ENCODE results near the gene RAPGEF6.

DNA sequence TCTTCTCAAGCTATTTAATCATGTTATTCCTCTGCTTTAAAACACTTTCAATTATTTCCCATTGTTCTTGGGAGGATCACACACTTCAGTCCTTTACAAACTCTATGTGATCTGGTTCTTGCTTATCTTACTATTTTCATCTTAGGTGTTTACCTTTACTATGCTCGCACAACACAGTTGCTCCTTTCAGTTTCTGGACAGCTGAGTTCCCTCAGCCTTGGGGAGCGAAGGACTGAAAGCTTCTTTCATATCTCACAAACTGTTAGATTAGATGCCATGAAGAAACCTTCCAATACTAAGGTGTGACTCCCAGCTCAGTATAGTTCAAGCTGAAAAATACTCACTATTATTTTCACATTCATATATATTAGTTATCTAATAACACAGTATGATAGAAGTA, 253.3 kb downstream of the RAPGEF6 start:
- TF ChIP-seq, protein P1, sequence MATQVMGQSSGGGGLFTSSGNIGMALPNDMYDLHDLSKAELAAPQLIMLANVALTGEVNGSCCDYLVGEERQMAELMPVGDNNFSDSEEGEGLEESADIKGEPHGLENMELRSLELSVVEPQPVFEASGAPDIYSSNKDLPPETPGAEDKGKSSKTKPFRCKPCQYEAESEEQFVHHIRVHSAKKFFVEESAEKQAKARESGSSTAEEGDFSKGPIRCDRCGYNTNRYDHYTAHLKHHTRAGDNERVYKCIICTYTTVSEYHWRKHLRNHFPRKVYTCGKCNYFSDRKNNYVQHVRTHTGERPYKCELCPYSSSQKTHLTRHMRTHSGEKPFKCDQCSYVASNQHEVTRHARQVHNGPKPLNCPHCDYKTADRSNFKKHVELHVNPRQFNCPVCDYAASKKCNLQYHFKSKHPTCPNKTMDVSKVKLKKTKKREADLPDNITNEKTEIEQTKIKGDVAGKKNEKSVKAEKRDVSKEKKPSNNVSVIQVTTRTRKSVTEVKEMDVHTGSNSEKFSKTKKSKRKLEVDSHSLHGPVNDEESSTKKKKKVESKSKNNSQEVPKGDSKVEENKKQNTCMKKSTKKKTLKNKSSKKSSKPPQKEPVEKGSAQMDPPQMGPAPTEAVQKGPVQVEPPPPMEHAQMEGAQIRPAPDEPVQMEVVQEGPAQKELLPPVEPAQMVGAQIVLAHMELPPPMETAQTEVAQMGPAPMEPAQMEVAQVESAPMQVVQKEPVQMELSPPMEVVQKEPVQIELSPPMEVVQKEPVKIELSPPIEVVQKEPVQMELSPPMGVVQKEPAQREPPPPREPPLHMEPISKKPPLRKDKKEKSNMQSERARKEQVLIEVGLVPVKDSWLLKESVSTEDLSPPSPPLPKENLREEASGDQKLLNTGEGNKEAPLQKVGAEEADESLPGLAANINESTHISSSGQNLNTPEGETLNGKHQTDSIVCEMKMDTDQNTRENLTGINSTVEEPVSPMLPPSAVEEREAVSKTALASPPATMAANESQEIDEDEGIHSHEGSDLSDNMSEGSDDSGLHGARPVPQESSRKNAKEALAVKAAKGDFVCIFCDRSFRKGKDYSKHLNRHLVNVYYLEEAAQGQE (IDR thresholded peaks at IDR 0.05; ENCODE audit: unreplicated experiment): no peak
- TF ChIP-seq, protein P2, sequence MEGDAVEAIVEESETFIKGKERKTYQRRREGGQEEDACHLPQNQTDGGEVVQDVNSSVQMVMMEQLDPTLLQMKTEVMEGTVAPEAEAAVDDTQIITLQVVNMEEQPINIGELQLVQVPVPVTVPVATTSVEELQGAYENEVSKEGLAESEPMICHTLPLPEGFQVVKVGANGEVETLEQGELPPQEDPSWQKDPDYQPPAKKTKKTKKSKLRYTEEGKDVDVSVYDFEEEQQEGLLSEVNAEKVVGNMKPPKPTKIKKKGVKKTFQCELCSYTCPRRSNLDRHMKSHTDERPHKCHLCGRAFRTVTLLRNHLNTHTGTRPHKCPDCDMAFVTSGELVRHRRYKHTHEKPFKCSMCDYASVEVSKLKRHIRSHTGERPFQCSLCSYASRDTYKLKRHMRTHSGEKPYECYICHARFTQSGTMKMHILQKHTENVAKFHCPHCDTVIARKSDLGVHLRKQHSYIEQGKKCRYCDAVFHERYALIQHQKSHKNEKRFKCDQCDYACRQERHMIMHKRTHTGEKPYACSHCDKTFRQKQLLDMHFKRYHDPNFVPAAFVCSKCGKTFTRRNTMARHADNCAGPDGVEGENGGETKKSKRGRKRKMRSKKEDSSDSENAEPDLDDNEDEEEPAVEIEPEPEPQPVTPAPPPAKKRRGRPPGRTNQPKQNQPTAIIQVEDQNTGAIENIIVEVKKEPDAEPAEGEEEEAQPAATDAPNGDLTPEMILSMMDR (conservative IDR thresholded peaks at IDR 0.05; ENCODE audit: low read depth in 2 of 2): no peak
- TF ChIP-seq EZH2 (IDR thresholded peaks at IDR 0.05; ENCODE audit: low read depth, unreplicated experiment): no peak
- TF ChIP-seq CREB1 (CRISPR knock-in tag; IDR thresholded peaks at IDR 0.05; ENCODE audit: low read depth): no peak
- TF ChIP-seq POLR2AphosphoS5 (IDR thresholded peaks at IDR 0.05; ENCODE audit: low read depth): no peak
- TF ChIP-seq EZH2phosphoT487 (IDR thresholded peaks at IDR 0.05; ENCODE audit: unreplicated experiment): no peak
- TF ChIP-seq JUNB (IDR thresholded peaks at IDR 0.05; ENCODE audit: unreplicated experiment): no peak
- no peak for TF ChIP-seq STAT1 (IDR thresholded peaks at IDR 0.05; ENCODE audit: unreplicated experiment)
- TF ChIP-seq ZNF331 (CRISPR knock-in tag; IDR thresholded peaks at IDR 0.05; ENCODE audit: low read depth): no peak
- no peak for TF ChIP-seq ZNF114 (CRISPR knock-in tag; IDR thresholded peaks at IDR 0.05)
- TF ChIP-seq, protein P3, sequence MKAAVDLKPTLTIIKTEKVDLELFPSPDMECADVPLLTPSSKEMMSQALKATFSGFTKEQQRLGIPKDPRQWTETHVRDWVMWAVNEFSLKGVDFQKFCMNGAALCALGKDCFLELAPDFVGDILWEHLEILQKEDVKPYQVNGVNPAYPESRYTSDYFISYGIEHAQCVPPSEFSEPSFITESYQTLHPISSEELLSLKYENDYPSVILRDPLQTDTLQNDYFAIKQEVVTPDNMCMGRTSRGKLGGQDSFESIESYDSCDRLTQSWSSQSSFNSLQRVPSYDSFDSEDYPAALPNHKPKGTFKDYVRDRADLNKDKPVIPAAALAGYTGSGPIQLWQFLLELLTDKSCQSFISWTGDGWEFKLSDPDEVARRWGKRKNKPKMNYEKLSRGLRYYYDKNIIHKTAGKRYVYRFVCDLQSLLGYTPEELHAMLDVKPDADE (IDR thresholded peaks at IDR 0.05): no peak
- TF ChIP-seq, protein P4, sequence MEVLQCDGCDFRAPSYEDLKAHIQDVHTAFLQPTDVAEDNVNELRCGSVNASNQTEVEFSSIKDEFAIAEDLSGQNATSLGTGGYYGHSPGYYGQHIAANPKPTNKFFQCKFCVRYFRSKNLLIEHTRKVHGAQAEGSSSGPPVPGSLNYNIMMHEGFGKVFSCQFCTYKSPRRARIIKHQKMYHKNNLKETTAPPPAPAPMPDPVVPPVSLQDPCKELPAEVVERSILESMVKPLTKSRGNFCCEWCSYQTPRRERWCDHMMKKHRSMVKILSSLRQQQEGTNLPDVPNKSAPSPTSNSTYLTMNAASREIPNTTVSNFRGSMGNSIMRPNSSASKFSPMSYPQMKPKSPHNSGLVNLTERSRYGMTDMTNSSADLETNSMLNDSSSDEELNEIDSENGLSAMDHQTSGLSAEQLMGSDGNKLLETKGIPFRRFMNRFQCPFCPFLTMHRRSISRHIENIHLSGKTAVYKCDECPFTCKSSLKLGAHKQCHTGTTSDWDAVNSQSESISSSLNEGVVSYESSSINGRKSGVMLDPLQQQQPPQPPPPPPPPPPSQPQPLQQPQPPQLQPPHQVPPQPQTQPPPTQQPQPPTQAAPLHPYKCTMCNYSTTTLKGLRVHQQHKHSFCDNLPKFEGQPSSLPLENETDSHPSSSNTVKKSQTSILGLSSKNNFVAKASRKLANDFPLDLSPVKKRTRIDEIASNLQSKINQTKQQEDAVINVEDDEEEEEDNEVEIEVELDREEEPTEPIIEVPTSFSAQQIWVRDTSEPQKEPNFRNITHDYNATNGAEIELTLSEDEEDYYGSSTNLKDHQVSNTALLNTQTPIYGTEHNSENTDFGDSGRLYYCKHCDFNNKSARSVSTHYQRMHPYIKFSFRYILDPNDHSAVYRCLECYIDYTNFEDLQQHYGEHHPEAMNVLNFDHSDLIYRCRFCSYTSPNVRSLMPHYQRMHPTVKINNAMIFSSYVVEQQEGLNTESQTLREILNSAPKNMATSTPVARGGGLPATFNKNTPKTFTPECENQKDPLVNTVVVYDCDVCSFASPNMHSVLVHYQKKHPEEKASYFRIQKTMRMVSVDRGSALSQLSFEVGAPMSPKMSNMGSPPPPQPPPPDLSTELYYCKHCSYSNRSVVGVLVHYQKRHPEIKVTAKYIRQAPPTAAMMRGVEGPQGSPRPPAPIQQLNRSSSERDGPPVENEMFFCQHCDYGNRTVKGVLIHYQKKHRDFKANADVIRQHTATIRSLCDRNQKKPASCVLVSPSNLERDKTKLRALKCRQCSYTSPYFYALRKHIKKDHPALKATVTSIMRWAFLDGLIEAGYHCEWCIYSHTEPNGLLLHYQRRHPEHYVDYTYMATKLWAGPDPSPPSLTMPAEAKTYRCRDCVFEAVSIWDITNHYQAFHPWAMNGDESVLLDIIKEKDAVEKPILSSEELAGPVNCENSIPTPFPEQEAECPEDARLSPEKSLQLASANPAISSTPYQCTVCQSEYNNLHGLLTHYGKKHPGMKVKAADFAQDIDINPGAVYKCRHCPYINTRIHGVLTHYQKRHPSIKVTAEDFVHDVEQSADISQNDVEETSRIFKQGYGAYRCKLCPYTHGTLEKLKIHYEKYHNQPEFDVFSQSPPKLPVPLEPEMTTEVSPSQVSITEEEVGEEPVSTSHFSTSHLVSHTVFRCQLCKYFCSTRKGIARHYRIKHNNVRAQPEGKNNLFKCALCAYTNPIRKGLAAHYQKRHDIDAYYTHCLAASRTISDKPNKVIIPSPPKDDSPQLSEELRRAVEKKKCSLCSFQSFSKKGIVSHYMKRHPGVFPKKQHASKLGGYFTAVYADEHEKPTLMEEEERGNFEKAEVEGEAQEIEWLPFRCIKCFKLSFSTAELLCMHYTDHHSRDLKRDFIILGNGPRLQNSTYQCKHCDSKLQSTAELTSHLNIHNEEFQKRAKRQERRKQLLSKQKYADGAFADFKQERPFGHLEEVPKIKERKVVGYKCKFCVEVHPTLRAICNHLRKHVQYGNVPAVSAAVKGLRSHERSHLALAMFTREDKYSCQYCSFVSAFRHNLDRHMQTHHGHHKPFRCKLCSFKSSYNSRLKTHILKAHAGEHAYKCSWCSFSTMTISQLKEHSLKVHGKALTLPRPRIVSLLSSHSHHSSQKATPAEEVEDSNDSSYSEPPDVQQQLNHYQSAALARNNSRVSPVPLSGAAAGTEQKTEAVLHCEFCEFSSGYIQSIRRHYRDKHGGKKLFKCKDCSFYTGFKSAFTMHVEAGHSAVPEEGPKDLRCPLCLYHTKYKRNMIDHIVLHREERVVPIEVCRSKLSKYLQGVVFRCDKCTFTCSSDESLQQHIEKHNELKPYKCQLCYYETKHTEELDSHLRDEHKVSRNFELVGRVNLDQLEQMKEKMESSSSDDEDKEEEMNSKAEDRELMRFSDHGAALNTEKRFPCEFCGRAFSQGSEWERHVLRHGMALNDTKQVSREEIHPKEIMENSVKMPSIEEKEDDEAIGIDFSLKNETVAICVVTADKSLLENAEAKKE (CRISPR knock-in tag; IDR thresholded peaks at IDR 0.05): no peak

Data from GM23338 (cell line).